ENCODE results near the gene SNRPB2. TPM values are rescaled to one million over a fixed set of nuclear protein-coding genes. Genes with fewer than 3 reads are reported as not detected.

The SNRPB2 gene
- polyA plus RNA-seq (2013, experiment 1 of 2) = 149 TPM
- 153 TPM for polyA plus RNA-seq (2013, experiment 2 of 2)

- Histone ChIP-seq H2BK15ac (ENCODE audit: low read length) (no peak within 1 kb of the TSS), H3K4me2 (ENCODE audit: insufficient read depth, low read length, poor library complexity, severe bottlenecking) (peak within 1 kb of the TSS; percentile 79), H3K14ac (ENCODE audit: low read length) (peak within 1 kb of the TSS; percentile 28), H3K18ac (ENCODE audit: low read length) (peak within 1 kb of the TSS; percentile 96), H3K4ac (ENCODE audit: low read length) (no peak within 1 kb of the TSS), H4K91ac (ENCODE audit: low read depth, low read length, poor library complexity) (no peak within 1 kb of the TSS), H3K27me3 (ENCODE audit: control insufficient read depth in 3 of 3, insufficient read depth in 3 of 3, low read depth in 1 of 3, low read length in 3 of 3) (peaks cover 0 to 13% (median 0%) of the 10 kb centered on the region in 3 experiments), H2AFZ (ENCODE audit: low read length) (peak within 1 kb of the TSS; percentile 89), H3K9ac (ENCODE audit: low read depth, low read length, poor library complexity) (peak within 1 kb of the TSS; percentile 94), H3K27ac (replicated peaks; ENCODE audit: low read length) (no peak within 1 kb of the TSS), H2BK5ac (ENCODE audit: low read length) (no peak within 1 kb of the TSS), H3K4me3 (ENCODE audit: low read length in 2 of 2) (peak within 1 kb of the TSS; percentile 76 to 98), H2BK120ac (ENCODE audit: low read depth, low read length) (no peak within 1 kb of the TSS), H3K36me3 (replicated peaks in 1 of 2; ENCODE audit: control insufficient read depth in 2 of 2, insufficient read depth in 2 of 2, low read length in 2 of 2) (peaks cover 13 to 36% of the 10 kb centered on the region in 2 donors), H3K23ac (ENCODE audit: low read depth, low read length, poor library complexity) (no peak within 1 kb of the TSS), H3K9me3 (replicated peaks in 1 of 2; ENCODE audit: control insufficient read depth in 2 of 2, insufficient read depth in 1 of 2, low read depth in 1 of 2, low read length in 2 of 2) (peaks cover 0 to 2% of the 10 kb centered on the region in 2 donors), H2AK5ac (ENCODE audit: low read depth, low read length) (no peak within 1 kb of the TSS), H3K4me1 (ENCODE audit: control insufficient read depth in 2 of 2, insufficient read depth in 1 of 2, low read depth in 1 of 2, low read length in 2 of 2) (peaks cover 0 to 2% of the 10 kb centered on the region in 2 donors), H3K79me1 (ENCODE audit: low read depth, low read length) (peaks cover 2% of the 10 kb centered on the region), H4K8ac (ENCODE audit: low read depth, low read length) (no peak within 1 kb of the TSS), H2BK12ac (ENCODE audit: low read length) (no peak within 1 kb of the TSS)
- no CpG with 5 or more reads among the region's 57 CpGs for WGBS, 2 donors (ENCODE audit: extremely low coverage in 2 of 2, insufficient read length in 2 of 2, insufficient replicate concordance in 1 of 2)
- DNase-seq (ENCODE audit: low spot score) = peak; percentile 74
Observed at GRCh38 chr20:16729565-16730460, at the start of gene SNRPB2. Gene SNRPB2 (plus strand): TSS chr20:16730026. CDS start chr20:16731703, 1,677 bp downstream.

- Histone ChIP-seq H3K23ac (ENCODE audit: low read depth, low read length, poor library complexity) (no peak overlapping the region), H3K4me1 (ENCODE audit: control insufficient read depth in 2 of 2, insufficient read depth in 1 of 2, low read depth in 1 of 2, low read length in 2 of 2) (no peaks in the 10 kb centered on the region), H2AFZ (ENCODE audit: low read length) (no peak overlapping the region), H3K4ac (ENCODE audit: low read length) (no peak overlapping the region), H2BK12ac (ENCODE audit: low read length) (no peak overlapping the region), H3K9me3 (replicated peaks in 1 of 2; ENCODE audit: control insufficient read depth in 2 of 2, insufficient read depth in 1 of 2, low read depth in 1 of 2, low read length in 2 of 2) (no peaks in the 10 kb centered on the region), H4K91ac (ENCODE audit: low read depth, low read length, poor library complexity) (no peak overlapping the region), H3K36me3 (replicated peaks in 1 of 2; ENCODE audit: control insufficient read depth in 2 of 2, insufficient read depth in 2 of 2, low read length in 2 of 2) (no peaks in the 10 kb centered on the region), H3K79me1 (ENCODE audit: low read depth, low read length) (no peaks in the 10 kb centered on the region), H2AK5ac (ENCODE audit: low read depth, low read length) (no peak overlapping the region), H3K27ac (replicated peaks; ENCODE audit: low read length) (no peak overlapping the region), H3K14ac (ENCODE audit: low read length) (no peak overlapping the region), H3K4me3 (ENCODE audit: low read length in 2 of 2) (no peak overlapping the region), H4K8ac (ENCODE audit: low read depth, low read length) (no peak overlapping the region), H3K18ac (ENCODE audit: low read length) (no peak overlapping the region), H3K9ac (ENCODE audit: low read depth, low read length, poor library complexity) (no peak overlapping the region), H2BK15ac (ENCODE audit: low read length) (no peak overlapping the region), H2BK5ac (ENCODE audit: low read length) (no peak overlapping the region), H3K4me2 (ENCODE audit: insufficient read depth, low read length, poor library complexity, severe bottlenecking) (no peak overlapping the region), H2BK120ac (ENCODE audit: low read depth, low read length) (no peak overlapping the region), H3K27me3 (ENCODE audit: control insufficient read depth in 3 of 3, insufficient read depth in 3 of 3, low read depth in 1 of 3, low read length in 3 of 3) (peaks cover 0 to 9% (median 0%) of the 10 kb centered on the region in 3 experiments)
- DNase-seq (ENCODE audit: low spot score) = no peak
- no CpG with 5 or more reads among the region's 2 CpGs for WGBS, 2 donors (ENCODE audit: extremely low coverage in 2 of 2, insufficient read length in 2 of 2, insufficient replicate concordance in 1 of 2)
Observed at GRCh38 chr20:16684416-16684815, 45.4 kb upstream of the SNRPB2 start.

GRCh38 chr20:16689906-16690305, 39.9 kb upstream of the SNRPB2 start:
- no peak overlapping the region for H3K18ac ChIP-seq (ENCODE audit: low read length)
- H2AFZ ChIP-seq (ENCODE audit: low read length) = no peak overlapping the region
- no peak for DNase-seq (ENCODE audit: low spot score)
- no peak overlapping the region for H3K4me2 ChIP-seq (ENCODE audit: insufficient read depth, low read length, poor library complexity, severe bottlenecking)
- no peak overlapping the region for H2BK5ac ChIP-seq (ENCODE audit: low read length)
- no peak overlapping the region for H3K27ac ChIP-seq (replicated peaks; ENCODE audit: low read length)
- H4K91ac ChIP-seq (ENCODE audit: low read depth, low read length, poor library complexity) = no peak overlapping the region
- no peak overlapping the region for H3K4me3 ChIP-seq (ENCODE audit: low read length in 2 of 2)
- no peak overlapping the region for H2BK120ac ChIP-seq (ENCODE audit: low read depth, low read length)
- no peak overlapping the region for H2AK5ac ChIP-seq (ENCODE audit: low read depth, low read length)
- no peak overlapping the region for H3K4ac ChIP-seq (ENCODE audit: low read length)
- H3K23ac ChIP-seq (ENCODE audit: low read depth, low read length, poor library complexity) = no peak overlapping the region
- no peak overlapping the region for H2BK15ac ChIP-seq (ENCODE audit: low read length)
- no peak overlapping the region for H3K9ac ChIP-seq (ENCODE audit: low read depth, low read length, poor library complexity)
- peaks cover 0 to 5% of the 10 kb centered on the region in 2 donors for H3K4me1 ChIP-seq (ENCODE audit: control insufficient read depth in 2 of 2, insufficient read depth in 1 of 2, low read depth in 1 of 2, low read length in 2 of 2)
- no CpG with 5 or more reads among the region's 3 CpGs for whole genome bisulfite sequencing, 2 donors (ENCODE audit: extremely low coverage in 2 of 2, insufficient read length in 2 of 2, insufficient replicate concordance in 1 of 2)
- H3K14ac ChIP-seq (ENCODE audit: low read length) = no peak overlapping the region
- H3K79me1 ChIP-seq (ENCODE audit: low read depth, low read length) = no peaks in the 10 kb centered on the region
- H3K36me3 ChIP-seq (replicated peaks in 1 of 2; ENCODE audit: control insufficient read depth in 2 of 2, insufficient read depth in 2 of 2, low read length in 2 of 2) = no peaks in the 10 kb centered on the region
- H2BK12ac ChIP-seq (ENCODE audit: low read length) = no peak overlapping the region
- no peaks in the 10 kb centered on the region for H3K9me3 ChIP-seq (replicated peaks in 1 of 2; ENCODE audit: control insufficient read depth in 2 of 2, insufficient read depth in 1 of 2, low read depth in 1 of 2, low read length in 2 of 2)
- H3K27me3 ChIP-seq (ENCODE audit: control insufficient read depth in 3 of 3, insufficient read depth in 3 of 3, low read depth in 1 of 3, low read length in 3 of 3) = peaks cover 0 to 9% (median 0%) of the 10 kb centered on the region in 3 experiments
- H4K8ac ChIP-seq (ENCODE audit: low read depth, low read length) = no peak overlapping the region

GRCh38 chr20:16691381-16691780, 38.4 kb upstream of the SNRPB2 start:
- H3K4ac ChIP-seq (ENCODE audit: low read length) = no peak overlapping the region
- H3K18ac ChIP-seq (ENCODE audit: low read length) = no peak overlapping the region
- H3K23ac ChIP-seq (ENCODE audit: low read depth, low read length, poor library complexity) = no peak overlapping the region
- no peak overlapping the region for H3K4me3 ChIP-seq (ENCODE audit: low read length in 2 of 2)
- no peaks in the 10 kb centered on the region for H3K79me1 ChIP-seq (ENCODE audit: low read depth, low read length)
- H4K91ac ChIP-seq (ENCODE audit: low read depth, low read length, poor library complexity) = no peak overlapping the region
- H3K27ac ChIP-seq (replicated peaks; ENCODE audit: low read length) = no peak overlapping the region
- no peak overlapping the region for H4K8ac ChIP-seq (ENCODE audit: low read depth, low read length)
- no peak overlapping the region for H3K9ac ChIP-seq (ENCODE audit: low read depth, low read length, poor library complexity)
- H2AFZ ChIP-seq (ENCODE audit: low read length) = no peak overlapping the region
- H2AK5ac ChIP-seq (ENCODE audit: low read depth, low read length) = no peak overlapping the region
- no peak overlapping the region for H3K14ac ChIP-seq (ENCODE audit: low read length)
- WGBS, 2 donors (ENCODE audit: extremely low coverage in 2 of 2, insufficient read length in 2 of 2, insufficient replicate concordance in 1 of 2) = no CpG with 5 or more reads among the region's 2 CpGs
- H2BK15ac ChIP-seq (ENCODE audit: low read length) = no peak overlapping the region
- H3K27me3 ChIP-seq (ENCODE audit: control insufficient read depth in 3 of 3, insufficient read depth in 3 of 3, low read depth in 1 of 3, low read length in 3 of 3) = peaks cover 0 to 3% (median 0%) of the 10 kb centered on the region in 3 experiments
- H3K4me2 ChIP-seq (ENCODE audit: insufficient read depth, low read length, poor library complexity, severe bottlenecking) = no peak overlapping the region
- H2BK5ac ChIP-seq (ENCODE audit: low read length) = no peak overlapping the region
- H2BK120ac ChIP-seq (ENCODE audit: low read depth, low read length) = no peak overlapping the region
- H3K36me3 ChIP-seq (replicated peaks in 1 of 2; ENCODE audit: control insufficient read depth in 2 of 2, insufficient read depth in 2 of 2, low read length in 2 of 2) = no peaks in the 10 kb centered on the region
- H2BK12ac ChIP-seq (ENCODE audit: low read length) = no peak overlapping the region
- no peaks in the 10 kb centered on the region for H3K9me3 ChIP-seq (replicated peaks in 1 of 2; ENCODE audit: control insufficient read depth in 2 of 2, insufficient read depth in 1 of 2, low read depth in 1 of 2, low read length in 2 of 2)
- no peak for DNase-seq (ENCODE audit: low spot score)
- H3K4me1 ChIP-seq (ENCODE audit: control insufficient read depth in 2 of 2, insufficient read depth in 1 of 2, low read depth in 1 of 2, low read length in 2 of 2) = peaks cover 0 to 5% of the 10 kb centered on the region in 2 donors

Measured in neuronal stem cell (in vitro differentiated cells).